ENCODE data around the gene CHRND. TPM values are rescaled to one million over a fixed set of nuclear protein-coding genes. Genes with fewer than 3 reads are reported as not detected.

CHRND gene
- total and polyA plus RNA-seq, 2 of the 4 experiments (the other 2 are of a cell fraction) = not detected

GRCh38 chr2:232486558-232487384 lies 39.2 kb upstream of the CHRND start:
- H3K9me3 ChIP-seq (ENCODE audit: control insufficient read depth, insufficient read depth, low read length) = no peaks in the 10 kb centered on the region
- peaks cover 66% of the 10 kb centered on the region for H3K27me3 ChIP-seq (ENCODE audit: control insufficient read depth, insufficient read depth, low read length)
- no peak overlapping the region for H2AK9ac ChIP-seq (replicated peaks; ENCODE audit: low read depth, low read length, poor library complexity)
- ChIA-PET CTCF (no interaction called here), POLR2A (ENCODE audit: unreplicated experiment) (no interaction called here)
- intact Hi-C loops (cut with micrococcal nuclease) (no loop called here), in situ Hi-C loops (cut with MboI; ENCODE audit: low sequenced_read_pairs) (no loop called here), dilution Hi-C loops (cut with HindIII; ENCODE audit: low sequenced_read_pairs, unreplicated experiment) (no loop called here)
- H3K14ac ChIP-seq (replicated peaks; ENCODE audit: low read depth, low read length) = no peak overlapping the region
- no peak overlapping the region for H3K9ac ChIP-seq (ENCODE audit: low read depth, low read length)
- H2AFZ ChIP-seq (replicated peaks; ENCODE audit: low read length, poor library complexity) = no peak overlapping the region
- H3K36me3 ChIP-seq (ENCODE audit: control insufficient read depth, insufficient read depth, low read length) = no peaks in the 10 kb centered on the region
- TF ChIP-seq NFE2L2 (IDR thresholded peaks at IDR 0.05; ENCODE audit: low read depth, low read length) (no peak), FOS (IDR thresholded peaks at IDR 0.05; ENCODE audit: low read depth, low read length) (no peak), RCOR1 (IDR thresholded peaks at IDR 0.05; ENCODE audit: insufficient replicate concordance, low read length) (no peak), SMC3 (IDR thresholded peaks at IDR 0.05; ENCODE audit: low read depth, low read length) (no peak), BHLHE40 (IDR thresholded peaks at IDR 0.05; ENCODE audit: low read depth, low read length) (no peak), CTCF (conservative IDR thresholded peaks at IDR 0.05; ENCODE audit: low read depth, low read length) (no peak), RFX5 (IDR thresholded peaks at IDR 0.05; ENCODE audit: low read depth, low read length) (no peak), MXI1 (IDR thresholded peaks at IDR 0.05; ENCODE audit: borderline replicate concordance, low read depth, low read length) (no peak), RAD21 (IDR thresholded peaks at IDR 0.05; ENCODE audit: low read length) (no peak)
- no peak overlapping the region for H4K5ac ChIP-seq (ENCODE audit: low read depth, low read length)
- no peak overlapping the region for H4K8ac ChIP-seq (ENCODE audit: low read depth in 2 of 2, low read length in 2 of 2)
- H2BK120ac ChIP-seq (ENCODE audit: low read depth, low read length) = no peak overlapping the region
- H3K4me2 ChIP-seq (ENCODE audit: low read depth, low read length) = no peak overlapping the region
- no peak overlapping the region for H3K18ac ChIP-seq (ENCODE audit: low read depth, low read length)
- no peak for ATAC-seq (ENCODE audit: low read depth)
- no peak overlapping the region for H3K4me3 ChIP-seq (ENCODE audit: insufficient read depth, low read depth, low read length)
- WGBS, 2 experiments (ENCODE audit: extremely low coverage in 2 of 2, insufficient read length in 1 of 2) = 2% methylated on average over 31 of the region's 74 CpGs; no CpG with 5 or more reads in 1 of the 2 experiments
- H3K9me1 ChIP-seq (ENCODE audit: insufficient read depth, low read length) = no peaks in the 10 kb centered on the region
- no TSS peak for BruUV-seq (replicated peaks)
- H2AK5ac ChIP-seq (ENCODE audit: low read depth, low read length) = no peak overlapping the region
- H2BK15ac ChIP-seq (ENCODE audit: low read depth, low read length) = no peak overlapping the region
- no peak for DNase-seq
- H4K20me1 ChIP-seq (ENCODE audit: insufficient read depth, low read length) = no peaks in the 10 kb centered on the region; the same call in 1 of the 2 replicates
- no peak overlapping the region for H3K23ac ChIP-seq (ENCODE audit: low read depth, low read length)
- H3K56ac ChIP-seq (ENCODE audit: extremely low read depth, insufficient read depth, low read length) = no peak overlapping the region
- no peak overlapping the region for H3K27ac ChIP-seq (ENCODE audit: insufficient read depth, low read length)
- H3K4me1 ChIP-seq (ENCODE audit: control insufficient read depth, insufficient read depth, low read length) = no peaks in the 10 kb centered on the region; the same call in 1 of the 2 replicates
- H3K79me1 ChIP-seq (ENCODE audit: low read depth in 1 of 2, low read length in 2 of 2) = no peaks in the 10 kb centered on the region
- H4K91ac ChIP-seq (ENCODE audit: insufficient read depth, low read depth, low read length) = no peak overlapping the region
- H2BK5ac ChIP-seq (ENCODE audit: low read depth, low read length, poor library complexity, severe bottlenecking) = no peak overlapping the region
- no peak overlapping the region for H2BK20ac ChIP-seq (ENCODE audit: low read depth, low read length)
- H3K4ac ChIP-seq (ENCODE audit: low read depth, low read length) = no peak overlapping the region
